ENCODE measurements around the gene DHX29.

The DHX29 gene

DNA sequence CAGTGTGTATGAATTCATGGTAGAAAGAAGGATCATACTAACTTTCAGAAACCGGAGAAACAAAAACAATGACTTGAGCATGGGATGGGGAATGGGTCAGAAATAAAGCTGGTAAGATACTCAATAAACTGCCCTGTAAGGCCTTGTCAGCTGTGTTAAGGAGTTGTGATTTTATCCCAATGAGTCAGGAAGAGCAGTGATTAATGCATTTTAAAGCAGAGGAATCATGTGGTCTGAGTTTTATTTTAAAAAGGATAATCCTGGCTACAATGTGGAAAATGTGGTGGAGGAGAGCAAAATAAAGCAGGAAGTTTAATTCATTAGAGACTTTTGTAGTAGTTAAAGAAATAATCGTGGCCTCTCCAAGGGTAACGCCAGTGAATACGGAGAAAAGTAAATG lies 28.7 kb downstream of the DHX29 start:
- TF ChIP-seq TOX (CRISPR knock-in tag; IDR thresholded peaks at IDR 0.05; ENCODE audit: borderline replicate concordance) (no peak), CREB5 (CRISPR knock-in tag; IDR thresholded peaks at IDR 0.05; ENCODE audit: low read depth) (no peak), CSDC2 (CRISPR knock-in tag; IDR thresholded peaks at IDR 0.05) (no peak), PATZ1 (CRISPR knock-in tag; IDR thresholded peaks at IDR 0.05; ENCODE audit: borderline replicate concordance) (no peak), CSRNP3 (CRISPR knock-in tag; IDR thresholded peaks at IDR 0.05) (no peak), ZFP30 (CRISPR knock-in tag; IDR thresholded peaks at IDR 0.05) (no peak), OSR1 (CRISPR knock-in tag; IDR thresholded peaks at IDR 0.05) (no peak), ZC3H10 (CRISPR knock-in tag; IDR thresholded peaks at IDR 0.05) (no peak)

GRCh38 chr5:55276771-55277170 lies 30.7 kb downstream of the DHX29 start:
- no peak for ATAC-seq
- TF ChIP-seq ZFP3 (CRISPR knock-in tag; IDR thresholded peaks at IDR 0.05) (no peak), ZFP30 (CRISPR knock-in tag; IDR thresholded peaks at IDR 0.05) (no peak), ESRRG (CRISPR knock-in tag; IDR thresholded peaks at IDR 0.05) (no peak), BACH2 (CRISPR knock-in tag; IDR thresholded peaks at IDR 0.05; ENCODE audit: borderline replicate concordance) (no peak), TOX (CRISPR knock-in tag; IDR thresholded peaks at IDR 0.05; ENCODE audit: borderline replicate concordance) (no peak), SNAI2 (CRISPR knock-in tag; IDR thresholded peaks at IDR 0.05) (no peak)

More for the DNA sequence above, 28.7 kb downstream of the DHX29 start:
- ATAC-seq, result no peak; the same call in 2 of the 3 replicates

DNA sequence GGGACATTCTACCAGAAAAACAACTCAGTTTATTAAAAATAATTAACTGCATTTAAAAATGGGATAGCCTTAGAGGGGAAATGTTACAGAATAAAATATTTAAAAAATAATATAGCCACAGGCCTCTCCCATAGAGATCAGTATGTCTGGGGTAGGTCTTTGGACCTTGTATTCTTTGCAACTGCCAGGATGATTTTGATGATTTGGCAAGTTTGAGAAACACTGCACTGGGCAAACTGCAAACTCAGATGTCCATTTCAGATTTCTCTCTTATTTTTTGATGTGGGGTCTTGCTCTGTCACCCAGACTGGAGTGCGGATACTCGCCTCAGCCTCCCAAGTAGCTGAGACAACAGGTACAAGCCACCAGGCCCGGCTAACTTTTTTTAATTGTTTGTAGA lies 49.2 kb downstream of the DHX29 start:
- TF ChIP-seq ZFP30 (CRISPR knock-in tag; IDR thresholded peaks at IDR 0.05) (no peak), BACH2 (CRISPR knock-in tag; IDR thresholded peaks at IDR 0.05; ENCODE audit: borderline replicate concordance) (no peak)
- ATAC-seq, result no peak

DNA sequence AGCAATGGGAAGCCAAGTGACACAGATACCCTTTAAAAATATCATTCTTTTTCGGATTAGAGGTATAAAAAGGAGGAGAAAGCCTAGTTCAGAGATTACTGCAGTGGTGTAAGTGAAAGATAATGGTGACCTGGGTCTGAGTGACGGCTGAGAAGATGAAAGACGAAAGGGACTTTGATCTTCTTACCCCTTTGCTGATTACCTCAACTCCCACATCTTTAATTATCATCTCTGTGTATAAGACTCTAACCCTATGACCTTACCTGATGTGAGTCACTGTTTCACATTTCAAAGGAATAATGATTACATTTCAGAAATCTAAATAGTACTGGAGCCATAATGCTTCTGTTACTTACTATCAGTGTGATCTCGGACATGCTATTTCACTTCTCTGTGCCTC lies 52.7 kb downstream of the DHX29 start:
- TF ChIP-seq TCF4 (CRISPR knock-in tag; IDR thresholded peaks at IDR 0.05; ENCODE audit: borderline replicate concordance), result no peak
- no peak for TF ChIP-seq ZFP30 (CRISPR knock-in tag; IDR thresholded peaks at IDR 0.05)
- TF ChIP-seq CSDC2 (CRISPR knock-in tag; IDR thresholded peaks at IDR 0.05), result no peak
- no peak for TF ChIP-seq ESRRG (CRISPR knock-in tag; IDR thresholded peaks at IDR 0.05)
- no peak for TF ChIP-seq CREB5 (CRISPR knock-in tag; IDR thresholded peaks at IDR 0.05; ENCODE audit: low read depth)
- no peak for TF ChIP-seq ZNF70 (CRISPR knock-in tag; IDR thresholded peaks at IDR 0.05)
- TF ChIP-seq, protein P1, sequence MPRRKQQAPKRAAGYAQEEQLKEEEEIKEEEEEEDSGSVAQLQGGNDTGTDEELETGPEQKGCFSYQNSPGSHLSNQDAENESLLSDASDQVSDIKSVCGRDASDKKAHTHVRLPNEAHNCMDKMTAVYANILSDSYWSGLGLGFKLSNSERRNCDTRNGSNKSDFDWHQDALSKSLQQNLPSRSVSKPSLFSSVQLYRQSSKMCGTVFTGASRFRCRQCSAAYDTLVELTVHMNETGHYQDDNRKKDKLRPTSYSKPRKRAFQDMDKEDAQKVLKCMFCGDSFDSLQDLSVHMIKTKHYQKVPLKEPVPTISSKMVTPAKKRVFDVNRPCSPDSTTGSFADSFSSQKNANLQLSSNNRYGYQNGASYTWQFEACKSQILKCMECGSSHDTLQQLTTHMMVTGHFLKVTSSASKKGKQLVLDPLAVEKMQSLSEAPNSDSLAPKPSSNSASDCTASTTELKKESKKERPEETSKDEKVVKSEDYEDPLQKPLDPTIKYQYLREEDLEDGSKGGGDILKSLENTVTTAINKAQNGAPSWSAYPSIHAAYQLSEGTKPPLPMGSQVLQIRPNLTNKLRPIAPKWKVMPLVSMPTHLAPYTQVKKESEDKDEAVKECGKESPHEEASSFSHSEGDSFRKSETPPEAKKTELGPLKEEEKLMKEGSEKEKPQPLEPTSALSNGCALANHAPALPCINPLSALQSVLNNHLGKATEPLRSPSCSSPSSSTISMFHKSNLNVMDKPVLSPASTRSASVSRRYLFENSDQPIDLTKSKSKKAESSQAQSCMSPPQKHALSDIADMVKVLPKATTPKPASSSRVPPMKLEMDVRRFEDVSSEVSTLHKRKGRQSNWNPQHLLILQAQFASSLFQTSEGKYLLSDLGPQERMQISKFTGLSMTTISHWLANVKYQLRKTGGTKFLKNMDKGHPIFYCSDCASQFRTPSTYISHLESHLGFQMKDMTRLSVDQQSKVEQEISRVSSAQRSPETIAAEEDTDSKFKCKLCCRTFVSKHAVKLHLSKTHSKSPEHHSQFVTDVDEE (CRISPR knock-in tag; IDR thresholded peaks at IDR 0.05), result no peak
- TF ChIP-seq, protein P2, sequence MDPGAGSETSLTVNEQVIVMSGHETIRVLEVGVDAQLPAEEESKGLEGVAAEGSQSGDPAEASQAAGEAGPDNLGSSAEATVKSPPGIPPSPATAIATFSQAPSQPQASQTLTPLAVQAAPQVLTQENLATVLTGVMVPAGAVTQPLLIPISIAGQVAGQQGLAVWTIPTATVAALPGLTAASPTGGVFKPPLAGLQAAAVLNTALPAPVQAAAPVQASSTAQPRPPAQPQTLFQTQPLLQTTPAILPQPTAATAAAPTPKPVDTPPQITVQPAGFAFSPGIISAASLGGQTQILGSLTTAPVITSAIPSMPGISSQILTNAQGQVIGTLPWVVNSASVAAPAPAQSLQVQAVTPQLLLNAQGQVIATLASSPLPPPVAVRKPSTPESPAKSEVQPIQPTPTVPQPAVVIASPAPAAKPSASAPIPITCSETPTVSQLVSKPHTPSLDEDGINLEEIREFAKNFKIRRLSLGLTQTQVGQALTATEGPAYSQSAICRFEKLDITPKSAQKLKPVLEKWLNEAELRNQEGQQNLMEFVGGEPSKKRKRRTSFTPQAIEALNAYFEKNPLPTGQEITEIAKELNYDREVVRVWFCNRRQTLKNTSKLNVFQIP (CRISPR knock-in tag; IDR thresholded peaks at IDR 0.05; ENCODE audit: borderline replicate concordance, low read depth), result no peak
- TF ChIP-seq PPARA (CRISPR knock-in tag; IDR thresholded peaks at IDR 0.05; ENCODE audit: borderline replicate concordance), result no peak
- no peak for TF ChIP-seq GLIS3 (CRISPR knock-in tag; IDR thresholded peaks at IDR 0.05)
- TF ChIP-seq TOX (CRISPR knock-in tag; IDR thresholded peaks at IDR 0.05; ENCODE audit: borderline replicate concordance), result no peak
- TF ChIP-seq ZFP3 (CRISPR knock-in tag; IDR thresholded peaks at IDR 0.05), result no peak
- ATAC-seq, result no peak
